Fibroblast of lung (primary cell): ENCODE results near the gene EXO1. TPM values are rescaled to one million over a fixed set of nuclear protein-coding genes. Genes with fewer than 3 reads are reported as not detected.
"Not testable (repeated sequence)": the region's sequence is repeated elsewhere in the genome, so short reads cannot be mapped to it uniquely, and the experiment has no call there.

Experiments used
- DNase-seq, 2 donors: peaks; one replicate each; pipeline versions ENCODE4 v3.0.0 to v3.0.0-alpha.2; 2010; ENCODE audit warnings: low read depth in 2 of 2
- H2AFZ ChIP-seq: 2 replicates; pipeline ENCODE4 v1.5.1; 2012; ENCODE audit warnings: low read length, control low read depth, inconsistent platforms
- H3K27ac ChIP-seq: 2 replicates; pipeline ENCODE4 v1.5.1; 2011; ENCODE audit warnings: low read length, control low read depth; ENCODE audit not compliant: insufficient read depth
- H3K27me3 ChIP-seq: 2 replicates; pipeline ENCODE4 v1.5.1; 2011; ENCODE audit warnings: mild to moderate bottlenecking, low read length; ENCODE audit not compliant: control insufficient read depth, insufficient read depth
- H3K36me3 ChIP-seq: 2 replicates; pipeline ENCODE4 v1.5.1; 2011; ENCODE audit warnings: low read length; ENCODE audit not compliant: control insufficient read depth, insufficient read depth
- H3K4me1 ChIP-seq: 2 replicates; pipeline ENCODE4 v1.5.1; 2011; ENCODE audit warnings: low read length; ENCODE audit not compliant: control insufficient read depth, insufficient read depth; ENCODE audit errors: extremely low read depth
- H3K4me2 ChIP-seq: 2 replicates; pipeline ENCODE4 v1.5.1; 2011; ENCODE audit warnings: low read length, control low read depth; ENCODE audit not compliant: insufficient read depth; ENCODE audit errors: extremely low read depth
- H3K4me3 ChIP-seq, 4 experiments: fragments of 200-600 bp in 1 of 4; sonication (generic) in 1 of 4; replicated peaks in 1 of 4; 2 replicates each; pipeline ENCODE4 v1.5.1; 2011 to 2016; ENCODE audit warnings: low read length in 4 of 4, low read depth in 3 of 4, mild to moderate bottlenecking in 3 of 4, control low read depth in 2 of 4, inconsistent platforms in 1 of 4, mixed read lengths in 1 of 4; ENCODE audit not compliant: insufficient read depth in 1 of 4; ENCODE audit errors: control extremely low read depth in 1 of 4
- H3K79me2 ChIP-seq: 2 replicates; pipeline ENCODE4 v1.5.1; 2012; ENCODE audit warnings: mild to moderate bottlenecking, low read length, inconsistent platforms; ENCODE audit not compliant: control insufficient read depth, insufficient read depth
- H3K9ac ChIP-seq: 2 replicates; pipeline ENCODE4 v1.5.1; 2011; ENCODE audit warnings: mild to moderate bottlenecking, low read length, control low read depth; ENCODE audit not compliant: insufficient read depth
- H3K9me3 ChIP-seq: 2 replicates; pipeline ENCODE4 v1.5.1; 2012; ENCODE audit warnings: low read depth, low read length; ENCODE audit not compliant: control insufficient read depth, insufficient read depth
- H4K20me1 ChIP-seq: 2 replicates; pipeline ENCODE4 v1.5.1; 2011; ENCODE audit warnings: low read length; ENCODE audit not compliant: control insufficient read depth, insufficient read depth; ENCODE audit errors: extremely low read depth
- CTCF ChIP-seq, 2 donors: IDR thresholded peaks in 1 of 2; conservative IDR thresholded peaks in 1 of 2; 1 replicate in 1 of 2; 2 replicates in 1 of 2; pipeline ENCODE4 v1.5.1; 2011 to 2012; ENCODE audit warnings: low read length in 2 of 2, control low read depth in 1 of 2, inconsistent platforms in 1 of 2, low read depth in 1 of 2, mild to moderate bottlenecking in 1 of 2
- EZH2 ChIP-seq: IDR thresholded peaks from 2 replicates; pipeline ENCODE4 v1.5.1; 2012; ENCODE audit warnings: low read length, control low read depth, mild to moderate bottlenecking; ENCODE audit errors: missing control alignments
- polyA plus RNA-seq, 2 donors: library from polyadenylated mRNA; depleted of rRNA in 1 of 2; stranded (reverse) in 1 of 2; unstranded in 1 of 2; fragments of >200 nt; gene quantifications; 2 replicates each; pipeline ENCODE4 v1.2.1, GENCODE V29; 2011 to 2012; ENCODE audit warnings: missing spikeins in 1 of 2
- total RNA-seq: library from RNA; depleted of rRNA; stranded (reverse); fragments of >200 nt; gene quantifications from 2 replicates; pipeline ENCODE4 v1.2.1, GENCODE V29; 2014

EXO1 gene
- total and polyA plus RNA-seq, 2 donors (not counting 1 experiment from before 2014, with no cell fraction given): 3.0 to 7.2 TPM

- H3K79me2 ChIP-seq: no peaks in the 10 kb centered on the region
- no peaks in the 10 kb centered on the region for H3K9me3 ChIP-seq
- no peak for DNase-seq
- H4K20me1 ChIP-seq: no peaks in the 10 kb centered on the region
- no peak for TF ChIP-seq CTCF (conservative IDR thresholded peaks at IDR 0.05 in 1 of 2, IDR thresholded peaks at IDR 0.05 in 1 of 2; ENCODE audit: low read depth in 1 of 2, low read length in 2 of 2)
- TF ChIP-seq EZH2: no peak
- no peaks in the 10 kb centered on the region for H3K27me3 ChIP-seq
- no peaks in the 10 kb centered on the region for H3K36me3 ChIP-seq
- no peak overlapping the region for H3K4me3 ChIP-seq
- no peaks in the 10 kb centered on the region for H3K4me1 ChIP-seq
- H3K9ac ChIP-seq: no peak overlapping the region
- no peak overlapping the region for H2AFZ ChIP-seq
- H3K4me2 ChIP-seq: no peak overlapping the region
- H3K27ac ChIP-seq: no peak overlapping the region
These were observed 45.1 kb upstream of the EXO1 start for GRCh38 chr1:241802863-241803262.

- H3K27me3 ChIP-seq, H3K27ac ChIP-seq, H3K4me1 ChIP-seq, H3K4me3 ChIP-seq, H3K9me3 ChIP-seq, H4K20me1 ChIP-seq, H3K79me2 ChIP-seq, H2AFZ ChIP-seq, H3K4me2 ChIP-seq, H3K9ac ChIP-seq, H3K36me3 ChIP-seq, DNase-seq: not testable (repeated sequence)
These were observed 43.3 kb upstream of the EXO1 start for GRCh38 chr1:241804706-241805105.

- no peak overlapping the region for H3K9ac ChIP-seq
- no peaks in the 10 kb centered on the region for H3K36me3 ChIP-seq
- no peaks in the 10 kb centered on the region for H3K4me1 ChIP-seq
- H3K9me3 ChIP-seq: no peaks in the 10 kb centered on the region
- peak in 1 of 2 donors; percentile 90 for DNase-seq
- H3K79me2 ChIP-seq: no peaks in the 10 kb centered on the region
- no peak overlapping the region for H3K4me2 ChIP-seq
- no peaks in the 10 kb centered on the region for H3K27me3 ChIP-seq
- no peak overlapping the region for H2AFZ ChIP-seq
- no peak overlapping the region for H3K27ac ChIP-seq
- no peaks in the 10 kb centered on the region for H4K20me1 ChIP-seq
- no peak overlapping the region for H3K4me3 ChIP-seq
- TF ChIP-seq EZH2 (no peak), CTCF (conservative IDR thresholded peaks at IDR 0.05 in 1 of 2, IDR thresholded peaks at IDR 0.05 in 1 of 2; ENCODE audit: low read depth in 1 of 2, low read length in 2 of 2) (no peak)
These were observed 39.7 kb upstream of the EXO1 start for GRCh38 chr1:241808265-241808664.
